Activated CD8-positive, alpha-beta memory T cell treated with anti-CD3 and anti-CD28 coated beads for 36 hours (primary cell): ENCODE measurements around the gene POLR2B. TPM values are rescaled to one million over a fixed set of nuclear protein-coding genes. Genes with fewer than 3 reads are reported as not detected.

Experiments
- CTCF ChIA-PET: fragments of 350-600 bp; sonication (Branson Sonifier 250); formaldehyde crosslinking; loops from one replicate; lab custom pipeline; 2021; ENCODE audit warnings: antibody characterized with exemption; lab: Charles Lee
- POLR2A ChIA-PET: fragments of 350-600 bp; sonication (Branson Sonifier 250); formaldehyde crosslinking; loops from one replicate; lab custom pipeline; 2021; ENCODE audit warnings: antibody characterized with exemption; lab: Charles Lee
- total RNA-seq, 2 experiments: library from RNA; stranded (reverse); gene quantifications; one replicate each; pipeline ENCODE4 v1.2.3, GENCODE V29; 2021

The POLR2B gene
- total RNA-seq, 2 experiments from 2014 or later, result 134 to 140 TPM

DNA sequence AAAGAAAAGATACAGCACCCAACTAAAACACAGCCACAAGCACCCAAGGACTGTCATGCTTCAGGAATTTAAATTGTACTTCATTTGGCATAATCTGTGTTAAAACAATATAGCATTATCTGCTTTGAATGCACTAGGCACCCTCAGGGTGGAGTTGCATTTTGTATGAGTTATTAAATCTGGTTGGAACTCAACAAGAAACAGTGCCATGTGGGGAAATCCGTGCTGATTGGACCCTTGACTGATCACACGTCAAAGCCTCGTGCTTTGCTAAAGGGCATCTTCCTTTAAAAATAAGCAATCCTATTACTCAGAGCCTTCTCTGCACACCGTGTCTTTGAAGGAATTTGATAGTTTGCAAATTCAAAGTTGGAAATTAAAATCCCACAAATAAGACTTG is 96.0 kb downstream of the POLR2B start:
- CTCF ChIA-PET, result no interaction called here
- POLR2A ChIA-PET, result interaction anchor here (0.6 kb wide), 1 partner anchor 67 kb away, joined by 3 read pairs; no protein-coding TSS in a partner anchor

DNA sequence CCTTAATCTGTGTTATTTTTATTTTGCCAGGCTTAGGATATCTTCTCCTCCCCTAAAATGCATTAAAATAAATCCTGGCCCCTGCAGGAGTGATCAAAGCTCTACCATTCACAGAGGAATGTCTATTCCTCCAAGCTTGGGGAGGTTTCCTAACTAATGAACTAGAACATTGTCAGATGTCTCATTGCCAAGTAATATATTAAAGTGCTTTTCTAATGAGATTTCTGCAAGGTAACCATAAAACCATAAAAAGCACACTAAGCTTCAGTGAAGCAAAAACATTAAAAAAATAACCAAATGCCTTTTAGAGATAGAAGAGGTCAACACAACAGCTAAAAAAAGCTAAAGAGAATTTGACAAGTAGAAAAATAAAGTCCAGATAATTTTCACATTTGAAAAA is 96.7 kb downstream of the POLR2B start:
- CTCF ChIA-PET, result no interaction called here
- POLR2A ChIA-PET, result interaction anchor here (0.6 kb wide), 1 partner anchor 68 kb away, joined by 3 read pairs; no protein-coding TSS in a partner anchor

DNA sequence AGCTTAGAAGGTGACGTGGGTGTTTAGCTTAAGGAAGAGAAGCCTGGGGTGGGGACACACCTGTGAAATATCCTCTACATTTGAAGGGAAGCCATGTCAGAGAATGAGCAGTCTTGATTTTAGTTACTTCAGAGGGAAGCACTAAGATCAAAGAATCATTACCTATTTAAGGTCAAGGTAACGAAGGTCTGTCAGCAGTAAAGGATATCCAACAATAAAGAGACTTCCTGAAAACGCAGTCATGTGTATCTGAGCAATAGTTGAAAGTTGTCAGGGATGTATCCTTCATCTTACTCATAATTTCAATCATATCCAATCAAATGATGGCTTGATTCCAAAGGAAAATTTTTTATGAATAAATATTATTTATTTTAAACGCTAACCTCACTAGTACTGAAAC is 98.0 kb downstream of the POLR2B start:
- CTCF ChIA-PET, result no interaction called here

DNA sequence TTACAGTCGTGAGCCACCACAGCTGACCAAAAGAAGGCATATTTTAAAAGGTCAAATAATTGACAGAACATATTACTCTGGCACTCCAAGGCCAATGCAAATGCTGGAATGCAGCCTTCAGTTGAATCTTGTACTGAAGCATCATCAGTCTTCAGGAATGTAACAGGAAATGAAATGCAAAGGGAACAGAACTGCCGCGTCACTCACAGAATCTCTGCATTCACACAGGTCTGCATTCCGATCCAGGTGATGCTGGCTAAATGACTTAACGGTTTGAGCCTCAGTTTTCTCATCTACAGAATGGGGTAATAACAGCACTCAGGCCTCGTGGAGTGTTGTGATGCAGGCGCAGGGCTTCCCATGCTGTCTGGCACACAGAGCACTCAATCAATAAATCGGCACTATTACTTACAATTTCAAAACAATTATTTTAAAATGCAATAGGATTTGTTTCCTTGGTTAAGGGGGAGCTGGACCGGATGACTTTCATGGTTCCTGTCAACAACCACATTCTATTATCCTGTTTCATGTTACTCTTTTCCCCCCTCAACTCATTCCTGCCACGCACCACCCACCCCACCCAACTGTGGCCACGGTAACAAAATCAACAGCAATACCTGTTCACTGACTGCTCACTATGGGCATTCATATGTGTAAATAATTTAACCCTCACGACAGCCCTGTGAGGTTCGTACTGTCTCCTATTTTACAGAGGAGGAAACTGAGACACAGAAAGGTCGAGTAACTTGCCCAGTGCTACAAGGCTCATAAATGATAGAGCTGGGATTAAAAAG is 99.1 kb downstream of the POLR2B start:
- ChIA-PET CTCF (no interaction called here), POLR2A (no interaction called here)

More for the DNA sequence above, 98.0 kb downstream of the POLR2B start:
- POLR2A ChIA-PET, result no interaction called here

DNA sequence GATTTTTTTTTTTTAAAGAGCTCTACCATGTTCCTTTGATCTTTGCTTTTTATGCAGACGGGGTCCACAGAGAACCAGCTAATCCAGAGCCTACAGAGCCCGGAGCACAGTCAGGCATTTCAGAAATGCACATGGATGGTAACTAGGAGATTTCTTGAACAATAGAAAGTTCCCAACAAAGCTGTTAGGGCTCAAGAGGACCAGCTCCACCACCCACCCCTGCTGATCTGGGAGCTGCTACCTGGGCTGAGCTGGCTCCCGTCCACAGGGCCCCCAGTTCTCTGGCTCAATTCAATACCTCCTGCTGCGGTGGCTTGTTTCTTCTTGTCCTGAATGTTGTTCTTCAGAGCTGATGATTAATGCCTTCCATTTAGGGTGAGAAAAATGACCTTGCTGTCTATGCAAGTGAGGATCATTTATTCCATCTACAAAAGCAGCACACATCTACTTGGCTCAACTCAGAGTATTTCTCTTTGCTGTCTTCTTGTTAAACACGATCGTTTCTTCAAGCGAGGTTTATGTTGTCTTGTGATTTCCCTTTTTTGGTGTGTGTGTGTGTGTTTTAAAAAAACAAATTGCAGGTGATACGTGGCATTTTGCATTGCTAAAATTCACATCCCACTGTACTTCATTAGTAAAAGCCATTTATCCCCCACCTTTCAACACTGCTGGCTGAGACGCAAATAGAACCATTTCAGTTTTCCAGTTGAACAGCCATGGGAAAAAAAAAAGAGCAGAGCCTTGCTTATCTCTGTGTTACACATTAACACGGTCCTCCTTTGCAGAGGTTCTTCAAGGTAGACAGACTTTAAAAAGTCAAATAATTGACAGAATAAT is 100.2 kb downstream of the POLR2B start:
- CTCF ChIA-PET, result no interaction called here
- POLR2A ChIA-PET, result no interaction called here

Other genes with a start within 250 kb of the POLR2B start
- gene SPINK2, start 157.2 kb upstream of the POLR2B start, total RNA-seq, result under 1 TPM; 0.50 to 0.78 TPM
- 10 to 100 TPM; 40.2 to 42.0 TPM for gene REST, start 71.0 kb upstream of the POLR2B start, total RNA-seq
- gene NOA1, start 1.3 kb upstream of the POLR2B start, total RNA-seq, result 10 to 100 TPM; 22.7 to 23.7 TPM
- not detected for gene IGFBP7, start 131.5 kb downstream of the POLR2B start, total RNA-seq